ENCODE data around the gene HEXD.

HEXD gene

GRCh38 chr17:82461827-82462524 is 43.8 kb downstream of the HEXD start:
- no peak for DNase-seq

GRCh38 chr17:82463391-82463790 is 45.2 kb downstream of the HEXD start:
- DNase-seq, result no peak

- no peak for DNase-seq
Measured at GRCh38 chr17:82463925-82464566, 45.9 kb downstream of the HEXD start.

GRCh38 chr17:82464567-82464929 is 46.4 kb downstream of the HEXD start:
- no peak for DNase-seq

DNA sequence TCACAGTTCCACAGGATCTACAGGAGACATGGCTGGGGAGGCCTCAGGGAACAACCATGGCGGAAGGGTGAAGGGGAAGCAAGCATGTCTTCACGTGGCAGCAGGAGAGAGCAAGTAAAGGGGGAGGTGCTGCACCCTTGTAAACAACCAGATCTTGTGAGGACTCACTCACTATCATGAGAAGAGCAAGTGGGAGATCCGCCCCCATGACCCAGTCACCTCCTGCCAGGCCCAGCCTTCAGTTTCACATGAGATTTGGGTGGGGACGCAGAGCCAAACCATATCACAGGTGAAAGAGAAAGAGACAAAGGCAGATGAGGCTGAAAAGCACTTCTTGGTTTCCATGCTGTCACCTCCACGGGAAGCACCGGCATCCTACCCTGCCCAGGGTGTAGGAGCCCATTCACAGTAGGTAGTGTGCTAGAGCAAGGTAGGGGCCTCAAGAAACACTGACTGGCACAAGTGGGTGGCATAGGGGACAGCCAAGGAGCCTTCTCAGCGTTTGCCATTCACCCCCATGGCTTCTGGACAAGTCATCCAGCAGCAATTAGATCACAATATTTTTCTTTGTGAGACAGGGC is 47.0 kb downstream of the HEXD start:
- no peak for DNase-seq

GRCh38 chr17:82468692-82469091 is 50.5 kb downstream of the HEXD start:
- DNase-seq, result no peak

GRCh38 chr17:82470065-82470464 is 51.9 kb downstream of the HEXD start:
- DNase-seq, result no peak

- no peak for DNase-seq
Measured at GRCh38 chr17:82474223-82475010, 56.3 kb downstream of the HEXD start.

DNA sequence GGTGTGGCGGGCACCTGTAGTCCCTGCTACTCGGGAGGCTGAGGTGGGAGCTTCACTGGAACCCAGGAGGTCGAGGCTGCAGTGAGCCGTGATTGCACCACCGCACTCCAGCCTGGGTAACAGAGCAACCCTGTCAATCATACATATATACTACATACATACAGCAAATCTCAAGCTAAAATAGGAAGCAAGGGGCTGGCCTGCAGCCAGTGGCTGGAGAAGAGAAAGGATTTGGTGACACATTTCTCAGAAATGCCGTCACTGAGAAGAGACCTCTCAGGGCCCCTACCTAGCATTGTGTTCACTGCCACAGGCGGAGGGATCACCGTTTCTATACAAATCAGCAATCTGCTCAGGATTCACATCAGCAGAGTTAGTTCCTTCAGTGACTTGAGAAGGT is 57.3 kb downstream of the HEXD start:
- peak; percentile 40 to 44 for DNase-seq

GRCh38 chr17:82477934-82478333 is 59.8 kb downstream of the HEXD start:
- no peak for DNase-seq

DNA sequence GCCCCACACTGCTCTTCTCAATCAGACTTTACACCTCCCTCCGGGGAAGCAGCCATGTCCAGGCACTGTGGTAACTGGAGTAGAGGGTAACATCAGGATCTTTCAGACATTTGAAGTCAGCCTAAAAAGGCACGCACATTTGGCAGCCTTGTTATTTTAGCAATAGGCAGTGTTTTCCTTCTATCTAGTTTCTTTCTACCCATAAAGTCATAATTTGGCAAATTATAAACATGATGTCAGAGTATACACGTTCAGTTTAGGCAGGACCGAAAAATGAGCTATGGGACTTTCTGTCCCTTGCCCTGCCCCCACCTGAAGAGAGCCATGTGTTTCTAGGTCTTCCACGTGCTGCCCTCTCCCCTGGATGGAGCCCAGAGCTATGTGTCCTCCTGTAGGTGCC is 61.5 kb downstream of the HEXD start:
- no peak for DNase-seq

- no peak for DNase-seq
Measured at GRCh38 chr17:82480318-82480717, 62.2 kb downstream of the HEXD start.

DNA sequence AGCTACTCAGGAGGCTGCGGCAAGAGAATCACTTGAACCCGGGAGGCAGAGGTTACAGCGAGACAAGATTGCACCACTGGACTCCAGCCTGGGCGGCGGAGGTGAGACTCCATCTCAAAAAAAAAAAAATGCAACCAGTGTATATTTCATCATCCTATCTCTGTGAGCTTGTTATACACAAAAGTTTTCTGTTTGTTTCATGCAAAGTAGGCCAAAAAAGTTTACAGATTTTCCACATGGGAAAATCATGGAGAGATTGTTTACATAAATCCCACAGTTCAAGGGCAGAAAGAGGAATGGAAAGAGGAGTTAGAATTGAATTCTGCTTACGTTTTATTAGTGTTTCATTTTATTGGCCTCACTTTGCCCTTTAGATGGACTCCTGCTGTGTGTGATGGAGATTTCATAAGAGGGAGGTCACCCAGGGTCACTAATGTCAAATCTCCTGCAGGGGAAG is 65.1 kb downstream of the HEXD start:
- DNase-seq, result no peak

DNA sequence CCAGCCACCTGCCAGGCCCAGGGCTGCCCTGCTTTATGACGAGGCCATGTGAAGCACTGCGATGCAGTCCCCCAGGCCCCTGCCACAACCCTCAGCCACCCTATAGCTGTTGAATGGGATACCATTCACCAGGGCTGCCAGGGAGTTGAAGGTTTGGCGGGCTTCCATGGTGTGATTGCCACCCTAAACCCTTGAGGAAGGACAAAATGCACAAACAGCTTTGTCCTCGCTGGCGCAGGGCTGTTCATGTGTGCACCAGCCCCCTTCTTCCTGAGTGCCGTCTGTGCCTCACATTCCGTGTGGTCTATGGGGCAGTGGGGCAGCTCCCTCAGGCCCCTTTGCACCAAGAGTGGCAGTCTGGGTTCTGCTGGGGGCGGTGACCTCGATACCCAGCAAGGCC is 65.7 kb downstream of the HEXD start:
- no peak for DNase-seq

GRCh38 chr17:82486231-82487094 is 68.3 kb downstream of the HEXD start:
- DNase-seq, result no peak

GRCh38 chr17:82487910-82488309 is 69.8 kb downstream of the HEXD start:
- DNase-seq, result no peak

GRCh38 chr17:82489117-82489516 is 71.0 kb downstream of the HEXD start:
- no peak for DNase-seq

GRCh38 chr17:82489851-82490511 is 71.8 kb downstream of the HEXD start:
- no peak for DNase-seq

- no peak for DNase-seq
Measured at GRCh38 chr17:82490512-82491195, 72.5 kb downstream of the HEXD start.

DNA sequence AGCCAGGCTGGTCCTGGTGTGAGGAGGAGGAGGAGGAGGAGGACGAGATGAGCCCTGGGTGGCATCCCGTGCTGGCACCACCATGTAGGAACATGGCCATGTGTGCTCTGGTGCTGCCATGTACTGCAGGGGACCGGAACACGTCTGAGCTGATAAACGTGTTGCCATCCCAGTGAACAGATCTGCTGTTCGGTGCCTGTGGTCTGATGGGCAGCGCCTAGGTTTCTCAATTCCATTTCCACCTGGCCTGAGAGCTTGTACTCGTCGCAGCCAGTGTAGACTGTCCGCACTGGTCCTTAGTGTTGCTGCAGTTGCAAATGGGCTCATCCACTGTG is 73.0 kb downstream of the HEXD start:
- no peak for DNase-seq

GRCh38 chr17:82491533-82491932 is 73.4 kb downstream of the HEXD start:
- no peak for DNase-seq
